B cell (primary cell): Measurements from ENCODE around the gene MAMDC4. TPM values are rescaled to one million over a fixed set of nuclear protein-coding genes. Genes with fewer than 3 reads are reported as not detected.

Source experiments
- ATAC-seq: fragments of 200-7000 bp; cut with Tn5 transposase; one replicate; pipeline ENCODE4 v1.10.0; 2021; ENCODE audit warnings: low read depth, mild to moderate bottlenecking, moderate number of reproducible peaks, moderate library complexity
- CTCF ChIA-PET: fragments of 350-600 bp; sonication (Branson Sonifier 250); formaldehyde crosslinking; loops from one replicate; lab custom pipeline; 2021; ENCODE audit warnings: antibody characterized with exemption, inconsistent platforms; lab: Charles Lee
- POLR2A ChIA-PET: fragments of 350-600 bp; sonication (Branson Sonifier 250); formaldehyde crosslinking; loops from one replicate; lab custom pipeline; 2021; ENCODE audit warnings: antibody characterized with exemption; lab: Charles Lee
- DNase-seq: peaks from one replicate; pipeline ENCODE4 v3.0.0; 2013
- H2AFZ ChIP-seq: 2 replicates; pipeline ENCODE4 v1.6.1; 2012; ENCODE audit warnings: mild to moderate bottlenecking, low read depth, low read length; ENCODE audit not compliant: insufficient read depth, poor library complexity, severe bottlenecking
- H3K27ac ChIP-seq, 2 donors: 1 replicate in 1 of 2; 2 replicates in 1 of 2; pipeline ENCODE4 v1.5.1; 2012 to 2013; ENCODE audit warnings: low read length in 2 of 2, mild to moderate bottlenecking in 2 of 2, moderate library complexity in 1 of 2
- H3K27me3 ChIP-seq, 4 experiments: fragments of 200-600 bp in 1 of 4; sonication (generic) in 1 of 4; replicated peaks in 1 of 4; 1 replicate in 2 of 4; 2 replicates in 2 of 4; pipeline versions ENCODE4 v1.6.1 to v1.7.0; 2013 to 2016; ENCODE audit warnings: low read length in 3 of 4, mild to moderate bottlenecking in 2 of 4, mixed read lengths in 1 of 4, moderate library complexity in 1 of 4; ENCODE audit not compliant: insufficient read depth in 4 of 4, control insufficient read depth in 3 of 4; ENCODE audit errors: control extremely low read depth in 1 of 4
- H3K36me3 ChIP-seq, 2 experiments: replicated peaks in 1 of 2; 1 replicate in 1 of 2; 2 replicates in 1 of 2; pipeline versions ENCODE4 v1.6.1 to v1.7.1; 2013; ENCODE audit warnings: low read length in 1 of 2; ENCODE audit not compliant: insufficient read depth in 2 of 2, control insufficient read depth in 1 of 2; ENCODE audit errors: control extremely low read depth in 1 of 2, extremely low read depth in 1 of 2
- H3K4me1 ChIP-seq, 2 donors: fragments of 200-600 bp in 1 of 2; sonication (generic) in 1 of 2; 1 replicate in 1 of 2; 2 replicates in 1 of 2; pipeline versions ENCODE4 v1.5.1 to v1.6.1; 2013 to 2017; ENCODE audit warnings: low read length in 2 of 2; ENCODE audit not compliant: control insufficient read depth in 2 of 2, insufficient read depth in 2 of 2
- H3K4me2 ChIP-seq: replicated peaks from 2 replicates; pipeline ENCODE3; 2012; ENCODE audit warnings: mild to moderate bottlenecking, low read depth, low read length; ENCODE audit not compliant: poor library complexity, severe bottlenecking
- H3K4me3 ChIP-seq, 5 experiments: fragments of 200-600 bp in 1 of 5; sonication (generic) in 1 of 5; 1 replicate in 3 of 5; 2 replicates in 2 of 5; pipeline versions ENCODE4 v1.5.1 to v1.7.0; 2011 to 2016; ENCODE audit warnings: low read length in 4 of 5, mild to moderate bottlenecking in 4 of 5, low read depth in 2 of 5, control low read depth in 1 of 5, moderate library complexity in 1 of 5; ENCODE audit not compliant: insufficient read depth in 1 of 5; ENCODE audit errors: control extremely low read depth in 1 of 5, extremely low read depth in 1 of 5
- H3K79me2 ChIP-seq: fragments of 200-600 bp; sonication (generic); one replicate; pipeline ENCODE4 v1.6.0; 2016; ENCODE audit warnings: low read length; ENCODE audit not compliant: control insufficient read depth, insufficient read depth
- H3K9ac ChIP-seq: fragments of 200-600 bp; sonication (generic); 2 replicates; pipeline ENCODE4 v1.6.1; 2017; ENCODE audit warnings: mild to moderate bottlenecking, low read length, moderate library complexity
- H3K9me3 ChIP-seq, 3 donors: one replicate each; pipeline versions ENCODE4 v1.6.1 to v1.7.1; 2013; ENCODE audit warnings: low read length in 2 of 3; ENCODE audit not compliant: control insufficient read depth in 2 of 3, insufficient read depth in 1 of 3; ENCODE audit errors: control extremely low read depth in 1 of 3
- H4K20me1 ChIP-seq: 2 replicates; pipeline ENCODE4 v1.6.0; 2012; ENCODE audit warnings: mild to moderate bottlenecking, low read length; ENCODE audit not compliant: insufficient read depth, control insufficient read depth, poor library complexity, severe bottlenecking
- H3K27ac Mint-ChIP-seq: one replicate; pipeline ENCODE4 v1.8.0; 2021; ENCODE audit warnings: mixed read lengths
- H3K27me3 Mint-ChIP-seq: one replicate; pipeline ENCODE4 v1.8.0; 2021; ENCODE audit warnings: mixed read lengths
- H3K4me1 Mint-ChIP-seq: one replicate; pipeline ENCODE4 v1.8.0; 2021; ENCODE audit warnings: mixed read lengths
- H3K4me3 Mint-ChIP-seq: one replicate; pipeline ENCODE4 v1.8.0; 2021; ENCODE audit warnings: mixed read lengths
- H3K9me3 Mint-ChIP-seq: one replicate; pipeline ENCODE4 v1.8.0; 2022; ENCODE audit warnings: mixed read lengths; ENCODE audit not compliant: insufficient read depth
- CTCF ChIP-seq: fragments of 200-600 bp; IDR thresholded peaks from one replicate; pipeline ENCODE4 v1.8.0; 2022; ENCODE audit warnings: antibody characterized with exemption, mild to moderate bottlenecking
- EZH2 ChIP-seq: IDR thresholded peaks from 2 replicates; pipeline ENCODE4 v1.6.1; 2012; ENCODE audit warnings: borderline replicate concordance, low read depth, mild to moderate bottlenecking, moderate library complexity, low read length; ENCODE audit not compliant: insufficient read depth, poor library complexity, severe bottlenecking
- WGBS: methylation state at CpG from one replicate; pipeline ENCODE4 v1.1.5; 2013; ENCODE audit warnings: missing lambda C conversion rate; ENCODE audit not compliant: insufficient coverage; 5-methylcytosine and 5-hydroxymethylcytosine counted together
- intact Hi-C: fragments of 100-400 bp; cut with micrococcal nuclease; formaldehyde crosslinking; loops from one replicate; pipeline ENCODE4 v1.10.0; 2022
- polyA plus RNA-seq: library from polyadenylated mRNA; depleted of rRNA; stranded (reverse); fragments of >200 nt; gene quantifications from 2 replicates; pipeline ENCODE4 v1.2.3, GENCODE V29; 2012
- total RNA-seq, 2 donors: library from RNA; stranded (reverse); fragments of 120-200 nt in 1 of 2; gene quantifications; 1 replicate in 1 of 2; 2 replicates in 1 of 2; pipeline versions ENCODE4 v1.2.3 to v1.2.4, GENCODE V29; 2013 to 2022

The MAMDC4 gene
- total and polyA plus RNA-seq, 2 donors (not counting 1 experiment from before 2014, with no cell fraction given), result 5.4 to 6.8 TPM

GRCh38 chr9:136806067-136806466 lies 46.1 kb upstream of the MAMDC4 start:
- WGBS, result 98% methylated on average over 10 of the region's 10 CpGs
- Mint-ChIP-seq H3K27me3 (no peaks in the 10 kb centered on the region), H3K27ac (peak overlapping the region; percentile 95), H3K4me1 (peaks cover 38% of the 10 kb centered on the region), H3K4me3 (peak overlapping the region; percentile 89), H3K9me3 (no peaks in the 10 kb centered on the region)
- Histone ChIP-seq H4K20me1 (peaks cover 29% of the 10 kb centered on the region), H3K27me3 (peaks cover 0 to 4% (median 2%) of the 10 kb centered on the region in 4 experiments), H2AFZ (no peak overlapping the region), H3K79me2 (peaks cover 36% of the 10 kb centered on the region), H3K4me2 (peak overlapping the region; percentile 86), H3K9me3 (no peaks in the 10 kb centered on the region), H3K9ac (no peak overlapping the region), H3K4me1 (peaks cover 19 to 27% of the 10 kb centered on the region in 2 donors), H3K27ac (no peak overlapping the region), H3K4me3 (no peak overlapping the region), H3K36me3 (peaks cover 0 to 6% of the 10 kb centered on the region in 2 experiments)
- DNase-seq (no peak), ATAC-seq (no peak)
- intact Hi-C loops, result loop anchor here (2.0 kb wide), 1 partner anchor 37 kb away; the partner anchor contains the start of gene AJM1
- no peak for TF ChIP-seq CTCF
- POLR2A ChIA-PET, result interaction anchor here (0.5 to 0.6 kb wide), 2 partner anchors 89 to 573 kb away, joined by 3 to 5 read pairs; no protein-coding TSS in a partner anchor
- CTCF ChIA-PET, result interaction anchor here (0.5 to 3.7 kb wide), 9 partner anchors 13 to 230 kb away, joined by 3 to 15 read pairs (median 5); partner anchors contain the start of genes AJM1 and TMEM141

- ATAC-seq, result no peak
- Histone ChIP-seq H3K9me3 (no peaks in the 10 kb centered on the region), H3K79me2 (peaks cover 39% of the 10 kb centered on the region), H3K4me1 (peaks cover 19 to 21% of the 10 kb centered on the region in 2 donors), H2AFZ (peak overlapping the region; percentile 93), H3K27me3 (peaks cover 0 to 4% (median 2%) of the 10 kb centered on the region in 4 experiments), H4K20me1 (peaks cover 29% of the 10 kb centered on the region), H3K4me2 (peak overlapping the region; percentile 86), H3K36me3 (peaks cover 0 to 6% of the 10 kb centered on the region in 2 experiments), H3K27ac (peak overlapping the region; percentile 84), H3K9ac (peak overlapping the region; percentile 72), H3K4me3 (peak overlapping the region; percentile 2 to 97 (median 76))
- Mint-ChIP-seq H3K4me1 (peaks cover 35% of the 10 kb centered on the region), H3K27ac (peak overlapping the region; percentile 95), H3K27me3 (no peaks in the 10 kb centered on the region), H3K9me3 (no peaks in the 10 kb centered on the region), H3K4me3 (peak overlapping the region; percentile 89)
- 91% methylated on average over 25 of the region's 25 CpGs for WGBS
- ChIA-PET CTCF (interaction anchor here (0.5 to 3.7 kb wide), 13 partner anchors 14 to 394 kb away, joined by 3 to 15 read pairs (median 3); partner anchors contain the start of genes AJM1, TMEM141 and TPRN), POLR2A (interaction anchor here (0.5 to 1.3 kb wide), 7 partner anchors 16 to 574 kb away, joined by 3 to 5 read pairs (median 4); partner anchors contain the start of genes AJM1, CLIC3, LCN8 and PAXX)
- intact Hi-C loops, result loop anchor here (1.0 to 2.0 kb wide), 2 partner anchors 15 to 36 kb away; partner anchors contain the start of genes AJM1 and TMEM141
- DNase-seq, result no peak
- no peak for TF ChIP-seq CTCF
- TF ChIP-seq EZH2, result no peak
Observed at GRCh38 chr9:136806631-136807201, 45.4 kb upstream of the MAMDC4 start.
